Caco-2 (cell line): ENCODE measurements around the gene ZFAND2A. TPM values are rescaled to one million over a fixed set of nuclear protein-coding genes. Genes with fewer than 3 reads are reported as not detected.
"Not testable (repeated sequence)": the region's sequence is repeated elsewhere in the genome, so short reads cannot be mapped to it uniquely, and the experiment has no call there.

Experiments
- BruUV-seq: library from RNA; stranded (reverse); fragments of 400-500 nt; replicated peaks from 2 replicates; lab custom pipeline; 2021; lab: Mats Ljungman, UMichigan
- CTCF ChIA-PET: fragments of 300-600 bp; sonication (Branson Sonifier 250); formaldehyde crosslinking; loops from one replicate; lab custom pipeline; 2022; ENCODE audit warnings: antibody characterized with exemption; lab: Charles Lee
- POLR2A ChIA-PET: fragments of 300-600 bp; sonication (Branson Sonifier 250); formaldehyde crosslinking; loops from one replicate; lab custom pipeline; 2022; ENCODE audit warnings: antibody characterized with exemption; lab: Charles Lee
- DNase-seq, 2 experiments: peaks; one replicate each; pipeline versions ENCODE4 v3.0.0 to v3.0.0-alpha.2; 2020 to 2022
- H3K27me3 ChIP-seq: replicated peaks from 2 replicates; pipeline ENCODE4 v1.6.0; 2011; ENCODE audit warnings: low read length; ENCODE audit not compliant: control insufficient read depth, insufficient read depth
- H3K36me3 ChIP-seq: 2 replicates; pipeline ENCODE4 v1.5.1; 2011; ENCODE audit warnings: low read length; ENCODE audit not compliant: control insufficient read depth, insufficient read depth
- H3K4me1 ChIP-seq: fragments of 250-450 bp; sonication (Bioruptor Pico); 2 replicates; pipeline ENCODE4 v1.5.1; 2020; ENCODE audit warnings: mild to moderate bottlenecking
- H3K4me3 ChIP-seq: 2 replicates; pipeline ENCODE4 v1.5.1; 2011; ENCODE audit warnings: low read depth, mild to moderate bottlenecking, control low read depth, low read length
- H3K9me3 ChIP-seq: fragments of 250-450 bp; sonication (Bioruptor Pico); 2 replicates; pipeline ENCODE4 v1.5.1; 2020; ENCODE audit warnings: mild to moderate bottlenecking, moderate library complexity
- H3K27ac Mint-ChIP-seq: one replicate; pipeline ENCODE4 v1.8.0; 2022; ENCODE audit warnings: mixed read lengths; ENCODE audit not compliant: unreplicated experiment
- H3K27me3 Mint-ChIP-seq: one replicate; pipeline ENCODE4 v1.8.0; 2022; ENCODE audit warnings: mixed read lengths; ENCODE audit not compliant: insufficient read depth, unreplicated experiment
- H3K36me3 Mint-ChIP-seq: one replicate; pipeline ENCODE4 v1.8.0; 2022; ENCODE audit warnings: mild to moderate bottlenecking, mixed read lengths; ENCODE audit not compliant: insufficient read depth, unreplicated experiment
- H3K4me1 Mint-ChIP-seq: one replicate; pipeline ENCODE4 v1.8.0; 2022; ENCODE audit warnings: low read depth, mixed read lengths; ENCODE audit not compliant: unreplicated experiment
- H3K4me3 Mint-ChIP-seq: one replicate; pipeline ENCODE4 v1.8.0; 2022; ENCODE audit warnings: mild to moderate bottlenecking, moderate library complexity, mixed read lengths; ENCODE audit not compliant: unreplicated experiment
- H3K9me3 Mint-ChIP-seq: one replicate; pipeline ENCODE4 v1.8.0; 2022; ENCODE audit warnings: mixed read lengths; ENCODE audit not compliant: unreplicated experiment
- CTCF ChIP-seq, 2 experiments: fragments of 200-600 bp in 1 of 2; IDR thresholded peaks; 1 replicate in 1 of 2; 2 replicates in 1 of 2; pipeline versions ENCODE4 v1.5.1 to v1.8.0; 2011 to 2022; ENCODE audit warnings: antibody characterized with exemption in 1 of 2, control low read depth in 1 of 2, inconsistent platforms in 1 of 2, low read depth in 1 of 2, low read length in 1 of 2, mild to moderate bottlenecking in 1 of 2, moderate library complexity in 1 of 2; ENCODE audit not compliant: insufficient read depth in 1 of 2, severe bottlenecking in 1 of 2, unreplicated experiment in 1 of 2
- intact Hi-C: fragments of 100-400 bp; cut with micrococcal nuclease; formaldehyde crosslinking; loops from one replicate; pipeline ENCODE4 v1.10.0; 2022; ENCODE audit not compliant: unreplicated experiment
- total RNA-seq: library from RNA; stranded (reverse); gene quantifications from 2 replicates; pipeline ENCODE4 v1.2.3, GENCODE V29; 2022

Gene ZFAND2A
- total RNA-seq, 1 experiment from 2014 or later: 32.1 TPM

- Mint-ChIP-seq H3K4me3 (no peak overlapping the region), H3K4me1 (no peaks in the 10 kb centered on the region), H3K9me3 (no peaks in the 10 kb centered on the region), H3K27ac (no peak overlapping the region), H3K36me3 (no peaks in the 10 kb centered on the region), H3K27me3 (peaks cover 5% of the 10 kb centered on the region)
- Histone ChIP-seq H3K4me1 (no peaks in the 10 kb centered on the region), H3K4me3 (no peak overlapping the region), H3K36me3 (no peaks in the 10 kb centered on the region), H3K27me3 (no peaks in the 10 kb centered on the region), H3K9me3 (no peaks in the 10 kb centered on the region)
- intact Hi-C loops: no loop called here
- DNase-seq: no peak
- ChIA-PET CTCF (no interaction called here), POLR2A (no interaction called here)
- no peak for TF ChIP-seq CTCF (IDR thresholded peaks at IDR 0.05; ENCODE audit: insufficient read depth in 1 of 2, low read depth in 1 of 2, low read length in 1 of 2, severe bottlenecking in 1 of 2, unreplicated experiment in 1 of 2)
- no TSS peak for BruUV-seq
Observed at GRCh38 chr7:1204460-1205140, 44.6 kb upstream of the ZFAND2A start.

GRCh38 chr7:1202914-1203313 is 42.9 kb upstream of the ZFAND2A start:
- H3K36me3 ChIP-seq, intact Hi-C loops, BruUV-seq, DNase-seq, H3K4me1 ChIP-seq, POLR2A ChIA-PET, H3K36me3 Mint-ChIP-seq, H3K9me3 ChIP-seq, H3K4me1 Mint-ChIP-seq, CTCF ChIA-PET, H3K4me3 Mint-ChIP-seq, H3K9me3 Mint-ChIP-seq, H3K4me3 ChIP-seq, H3K27ac Mint-ChIP-seq, H3K27me3 Mint-ChIP-seq, H3K27me3 ChIP-seq: not testable (repeated sequence)

GRCh38 chr7:1201916-1202315 is 41.9 kb upstream of the ZFAND2A start:
- H3K9me3 ChIP-seq: no peaks in the 10 kb centered on the region
- H3K4me1 ChIP-seq: no peaks in the 10 kb centered on the region
- no peaks in the 10 kb centered on the region for H3K36me3 ChIP-seq
- H3K9me3 Mint-ChIP-seq: no peaks in the 10 kb centered on the region
- H3K36me3 Mint-ChIP-seq: no peaks in the 10 kb centered on the region
- intact Hi-C loops: no loop called here
- CTCF ChIA-PET: no interaction called here
- POLR2A ChIA-PET: no interaction called here
- no peak for TF ChIP-seq CTCF (IDR thresholded peaks at IDR 0.05; ENCODE audit: insufficient read depth in 1 of 2, low read depth in 1 of 2, low read length in 1 of 2, severe bottlenecking in 1 of 2, unreplicated experiment in 1 of 2)
- no peak overlapping the region for H3K4me3 ChIP-seq
- no peak for DNase-seq
- no peak overlapping the region for H3K27ac Mint-ChIP-seq
- no peak overlapping the region for H3K4me3 Mint-ChIP-seq
- H3K27me3 ChIP-seq: no peaks in the 10 kb centered on the region
- peaks cover 5% of the 10 kb centered on the region for H3K27me3 Mint-ChIP-seq
- BruUV-seq: no TSS peak
- no peaks in the 10 kb centered on the region for H3K4me1 Mint-ChIP-seq
